HG03575 (cell line): ENCODE measurements around the gene CAPN14.

Experiments
- ATAC-seq: cut with Tn5 transposase; IDR thresholded peaks from one replicate; pipeline ENCODE4 v1.9.1; 2021; ENCODE audit not compliant: unreplicated experiment, insufficient number of reproducible peaks, low FRiP score; ENCODE audit errors: extremely low read depth

The CAPN14 gene

GRCh38 chr2:31244101-31244500, 26.8 kb upstream of the CAPN14 start:
- no peak for ATAC-seq

- ATAC-seq = no peak
These were observed 25.7 kb upstream of the CAPN14 start for GRCh38 chr2:31243053-31243452.

GRCh38 chr2:31241625-31242270, 24.4 kb upstream of the CAPN14 start:
- no peak for ATAC-seq

- ATAC-seq = no peak
These were observed 23.4 kb upstream of the CAPN14 start for GRCh38 chr2:31240381-31241365.

- no peak for ATAC-seq
These were observed 22.4 kb upstream of the CAPN14 start for GRCh38 chr2:31239593-31240177.

- ATAC-seq = no peak
These were observed 21.7 kb upstream of the CAPN14 start for GRCh38 chr2:31238906-31239592.

- ATAC-seq = no peak
These were observed 21.0 kb upstream of the CAPN14 start for GRCh38 chr2:31238126-31238905.

- ATAC-seq = no peak
These were observed 20.2 kb upstream of the CAPN14 start for GRCh38 chr2:31237348-31238017.

- no peak for ATAC-seq
These were observed 19.3 kb upstream of the CAPN14 start for GRCh38 chr2:31236433-31237205.

GRCh38 chr2:31235504-31235902, 18.2 kb upstream of the CAPN14 start:
- ATAC-seq = no peak

GRCh38 chr2:31234683-31235503, 17.6 kb upstream of the CAPN14 start:
- ATAC-seq = no peak

- ATAC-seq = no peak
These were observed 16.7 kb upstream of the CAPN14 start, which contains the start of gene EHD3 for GRCh38 chr2:31233741-31234682. Gene EHD3, plus strand, starts transcription at chr2:31234152. Its CDS starts 470 bp downstream, at chr2:31234622.

- no peak for ATAC-seq
These were observed 15.9 kb upstream of the CAPN14 start for GRCh38 chr2:31233231-31233630.

- no peak for ATAC-seq
These were observed 15.3 kb upstream of the CAPN14 start for GRCh38 chr2:31232586-31232985.

- ATAC-seq = no peak
These were observed 14.4 kb upstream of the CAPN14 start for GRCh38 chr2:31231571-31232302.
